Breast epithelium (tissue), 3 donors: Measurements from ENCODE around the gene CALML3.

Source experiments
- POLR2A ChIP-seq: fragments of 450-650 bp; IDR thresholded peaks from one replicate; pipeline ENCODE4 v1.6.1; 2016; ENCODE audit warnings: antibody characterized with exemption, mild to moderate bottlenecking, moderate library complexity
- POLR2AphosphoS5 ChIP-seq, 3 donors: sonication (generic); formaldehyde crosslinking; IDR thresholded peaks; one replicate each; pipeline ENCODE4 v1.6.1; 2017; ENCODE audit warnings: antibody characterized with exemption in 3 of 3
- TF ChIP-seq, protein P1 (sequence below), 3 donors: fragments of 450-650 bp; IDR thresholded peaks; one replicate each; pipeline ENCODE4 v1.5.1; 2016 to 2017; ENCODE audit warnings: antibody characterized with exemption in 3 of 3, mild to moderate bottlenecking in 3 of 3, moderate library complexity in 3 of 3

DNA sequence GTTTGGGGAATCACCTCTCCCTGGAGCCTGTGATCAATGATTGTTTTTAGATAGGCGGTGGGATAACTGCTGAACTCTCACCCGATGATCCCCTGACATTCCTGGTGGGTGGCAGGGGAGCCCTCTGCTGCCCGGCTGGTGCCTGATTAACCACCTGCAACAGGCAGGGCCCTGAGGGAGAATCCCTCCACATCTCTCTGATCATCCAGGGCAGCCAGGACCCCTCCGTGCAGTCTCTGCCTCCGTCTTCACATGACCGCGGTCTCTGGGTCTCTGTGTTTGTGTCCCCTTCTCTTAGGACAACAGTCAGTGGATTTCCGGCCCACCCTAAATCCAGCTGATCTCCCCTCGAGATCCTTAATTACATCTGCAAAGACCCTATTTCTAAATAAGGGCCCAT is 42.7 kb upstream of the CALML3 start:
- TF ChIP-seq, protein P1, sequence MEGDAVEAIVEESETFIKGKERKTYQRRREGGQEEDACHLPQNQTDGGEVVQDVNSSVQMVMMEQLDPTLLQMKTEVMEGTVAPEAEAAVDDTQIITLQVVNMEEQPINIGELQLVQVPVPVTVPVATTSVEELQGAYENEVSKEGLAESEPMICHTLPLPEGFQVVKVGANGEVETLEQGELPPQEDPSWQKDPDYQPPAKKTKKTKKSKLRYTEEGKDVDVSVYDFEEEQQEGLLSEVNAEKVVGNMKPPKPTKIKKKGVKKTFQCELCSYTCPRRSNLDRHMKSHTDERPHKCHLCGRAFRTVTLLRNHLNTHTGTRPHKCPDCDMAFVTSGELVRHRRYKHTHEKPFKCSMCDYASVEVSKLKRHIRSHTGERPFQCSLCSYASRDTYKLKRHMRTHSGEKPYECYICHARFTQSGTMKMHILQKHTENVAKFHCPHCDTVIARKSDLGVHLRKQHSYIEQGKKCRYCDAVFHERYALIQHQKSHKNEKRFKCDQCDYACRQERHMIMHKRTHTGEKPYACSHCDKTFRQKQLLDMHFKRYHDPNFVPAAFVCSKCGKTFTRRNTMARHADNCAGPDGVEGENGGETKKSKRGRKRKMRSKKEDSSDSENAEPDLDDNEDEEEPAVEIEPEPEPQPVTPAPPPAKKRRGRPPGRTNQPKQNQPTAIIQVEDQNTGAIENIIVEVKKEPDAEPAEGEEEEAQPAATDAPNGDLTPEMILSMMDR (IDR thresholded peaks at IDR 0.05): no peak
- no peak for TF ChIP-seq POLR2A
- no peak for TF ChIP-seq POLR2AphosphoS5 (IDR thresholded peaks at IDR 0.05)
